NOMO-1 treated with DMSO at 0.1 percent for 48 hours (cell line): ENCODE measurements around the gene TMEM164.

Source experiments
- DNase-seq: peaks from one replicate; lab custom pipeline; 2025; ENCODE audit not compliant: unreplicated experiment; lab: John Stamatoyannopoulos, UW

TMEM164 gene

DNA sequence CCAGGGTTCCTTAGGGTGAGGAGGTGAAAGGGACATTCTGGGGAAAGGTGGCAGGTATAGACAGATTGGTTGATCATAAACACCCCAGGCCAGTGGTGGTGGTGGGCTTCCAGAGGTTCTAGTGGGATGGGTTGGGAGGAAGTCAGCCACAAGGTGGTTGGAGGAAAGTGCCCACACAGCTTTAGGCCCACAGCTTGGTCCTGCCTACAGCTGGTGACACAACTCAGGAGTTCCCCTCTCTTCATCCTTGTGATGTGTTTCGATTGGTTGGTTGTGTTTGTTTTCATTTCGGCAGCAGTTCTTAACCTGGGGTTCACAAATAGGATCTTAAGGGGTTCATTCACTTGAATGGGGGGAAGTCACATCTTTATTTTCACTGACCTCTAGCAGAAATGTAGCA, 157.0 kb downstream of the TMEM164 start:
- no peak for DNase-seq

DNA sequence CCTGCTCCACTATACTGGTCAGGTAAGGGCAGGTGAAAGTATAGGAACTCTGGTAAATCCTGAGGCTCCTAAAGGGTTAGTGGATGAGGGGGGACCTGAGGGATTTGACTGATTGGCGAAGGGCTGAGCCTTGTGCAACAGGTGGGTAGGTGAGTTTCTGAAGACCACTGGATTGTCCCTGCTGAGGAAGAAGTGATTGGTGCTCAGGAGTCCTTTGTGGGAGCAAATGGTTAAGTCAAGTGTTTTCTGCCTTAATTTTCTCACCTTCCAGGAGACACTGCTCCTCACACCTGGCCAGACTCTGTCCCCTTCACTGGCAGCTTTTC, 158.4 kb downstream of the TMEM164 start:
- no peak for DNase-seq

DNA sequence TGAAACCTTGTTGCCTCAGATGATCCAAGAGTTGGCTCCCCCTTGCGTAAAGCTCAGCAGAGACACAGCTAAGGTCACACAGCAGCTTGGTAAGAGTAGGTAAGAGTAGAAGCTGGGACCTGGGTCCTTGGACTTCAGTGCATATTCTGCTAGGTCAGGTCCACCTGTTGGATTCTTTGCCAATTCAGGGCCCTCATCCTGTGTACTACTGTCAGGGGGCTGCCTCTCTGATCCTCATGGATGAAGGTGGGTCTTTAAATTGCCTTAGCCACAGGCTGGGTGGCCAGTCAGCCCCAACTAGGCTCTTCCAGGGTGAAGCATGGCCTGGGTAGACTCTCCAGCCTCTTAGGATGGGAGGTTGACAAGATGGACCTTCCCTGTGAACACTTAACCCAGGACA, 159.2 kb downstream of the TMEM164 start:
- DNase-seq = no peak

DNA sequence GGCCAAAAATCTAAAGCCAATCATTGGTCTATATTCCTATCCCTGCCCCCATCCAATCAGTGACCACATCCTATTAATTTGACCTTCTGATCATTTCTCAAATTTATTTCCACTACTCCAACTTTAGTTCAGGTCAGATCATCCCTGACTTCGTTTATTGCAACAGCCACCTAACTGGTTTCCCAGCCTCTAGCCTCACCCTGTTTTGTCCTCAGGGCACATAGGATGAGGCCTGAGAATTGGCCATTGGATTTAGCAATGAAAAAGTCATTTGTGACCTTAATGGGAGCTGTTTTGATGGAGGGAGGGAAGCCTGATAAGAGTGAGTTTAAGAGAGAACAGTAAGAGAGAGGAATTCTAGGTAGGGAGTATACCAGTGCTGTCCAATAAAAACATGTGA, 160.0 kb downstream of the TMEM164 start:
- no peak for DNase-seq

DNA sequence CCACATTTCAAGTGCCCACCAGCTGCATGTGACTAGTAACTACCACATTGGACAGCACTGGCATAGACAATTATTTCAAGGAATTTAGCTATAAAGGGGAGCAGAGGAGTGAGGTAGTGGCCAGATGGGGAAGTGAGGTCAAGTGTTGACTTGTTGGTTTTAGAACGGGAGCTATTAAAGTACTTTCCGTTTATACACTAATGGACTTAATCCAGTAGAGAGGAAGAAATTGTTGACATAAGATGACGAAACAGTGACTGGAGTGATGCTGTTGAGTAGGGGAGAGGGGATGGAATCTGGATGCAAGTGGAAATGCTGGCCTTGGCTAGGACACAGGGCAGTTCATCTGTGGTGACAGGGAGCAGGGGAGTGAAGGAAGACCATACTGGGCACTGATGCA, 160.6 kb downstream of the TMEM164 start:
- DNase-seq = no peak

DNA sequence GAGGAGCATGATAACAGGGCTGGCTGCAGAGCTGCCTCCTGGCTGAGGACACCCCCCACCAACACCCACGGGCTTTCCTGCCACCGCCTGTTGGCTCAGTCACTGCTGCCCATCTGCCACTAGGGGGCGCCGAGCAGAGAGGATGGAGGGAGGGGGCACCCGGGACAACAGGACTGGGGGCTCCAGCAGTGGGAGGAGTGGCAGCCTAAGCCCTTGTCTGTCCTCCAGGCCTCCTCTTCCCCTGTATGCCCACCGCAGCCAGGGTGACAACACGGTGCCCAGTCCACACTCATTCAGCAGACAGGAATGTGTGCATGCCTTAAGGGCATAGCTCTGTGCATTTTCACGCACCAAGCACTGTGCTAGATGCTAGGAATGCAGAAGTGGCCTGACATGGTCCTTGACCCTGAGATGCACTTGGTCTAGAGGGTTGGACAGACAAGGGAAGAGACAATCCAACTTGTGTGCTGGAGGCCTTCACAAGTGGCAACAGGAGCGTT, 165.1 kb downstream of the TMEM164 start:
- DNase-seq = no peak

DNA sequence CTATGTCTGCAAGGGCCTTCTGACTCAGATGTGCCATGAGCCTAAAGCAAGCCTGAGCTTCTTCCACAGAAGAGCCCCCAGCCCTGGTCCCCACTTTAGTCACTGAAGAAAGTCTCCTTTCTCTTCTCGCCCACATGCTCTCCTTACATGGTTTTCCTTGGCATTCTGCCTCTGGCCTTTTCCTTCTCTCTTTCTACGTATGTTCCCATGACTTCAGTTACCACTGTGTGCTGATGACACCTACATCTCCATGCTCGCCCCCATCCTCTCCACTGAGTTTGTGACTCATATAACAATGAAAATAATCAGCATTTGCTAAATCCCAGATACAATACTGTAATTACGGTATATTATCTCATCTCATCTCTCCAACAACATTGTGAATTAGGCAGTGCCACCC, 165.7 kb downstream of the TMEM164 start:
- no peak for DNase-seq

DNA sequence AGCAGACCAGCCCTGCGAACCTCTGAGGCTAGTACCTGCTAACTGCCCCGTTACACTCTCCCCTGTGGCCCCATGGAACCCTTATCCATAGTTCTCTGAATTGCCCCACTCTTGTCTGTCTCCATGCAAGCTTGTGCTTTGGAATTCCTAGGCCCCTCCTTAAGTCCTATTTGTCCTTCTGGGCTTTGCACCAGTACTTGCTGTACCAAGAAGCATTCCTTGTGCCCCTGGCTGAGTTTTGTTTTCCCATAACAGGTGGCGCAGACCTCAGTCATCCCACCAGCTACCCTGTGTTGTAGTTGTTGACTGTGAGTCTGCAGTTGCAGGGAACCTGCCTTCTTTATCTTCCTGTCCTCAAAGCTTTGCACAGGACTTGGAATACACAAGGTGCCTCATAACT, 167.1 kb downstream of the TMEM164 start:
- no peak for DNase-seq

DNA sequence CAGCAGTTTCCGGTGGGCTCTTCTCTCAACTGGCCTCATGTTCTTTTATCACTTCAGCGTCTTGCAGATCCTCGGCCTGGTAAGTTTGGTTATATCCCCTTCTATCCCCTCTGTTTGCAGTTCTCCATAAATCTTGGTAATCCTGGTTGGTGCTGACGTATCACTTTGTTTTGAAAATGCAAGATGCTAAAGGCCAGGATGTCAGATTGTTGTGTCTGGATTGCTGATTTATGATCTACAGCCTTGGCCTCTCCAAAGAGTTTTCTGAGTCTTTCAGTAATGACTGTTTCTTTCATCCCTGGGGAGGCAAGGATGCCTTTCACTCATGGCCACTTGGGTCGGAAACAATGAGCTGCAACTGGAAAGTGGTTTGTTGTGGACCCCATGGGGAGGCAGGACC, 168.5 kb downstream of the TMEM164 start:
- DNase-seq = no peak

DNA sequence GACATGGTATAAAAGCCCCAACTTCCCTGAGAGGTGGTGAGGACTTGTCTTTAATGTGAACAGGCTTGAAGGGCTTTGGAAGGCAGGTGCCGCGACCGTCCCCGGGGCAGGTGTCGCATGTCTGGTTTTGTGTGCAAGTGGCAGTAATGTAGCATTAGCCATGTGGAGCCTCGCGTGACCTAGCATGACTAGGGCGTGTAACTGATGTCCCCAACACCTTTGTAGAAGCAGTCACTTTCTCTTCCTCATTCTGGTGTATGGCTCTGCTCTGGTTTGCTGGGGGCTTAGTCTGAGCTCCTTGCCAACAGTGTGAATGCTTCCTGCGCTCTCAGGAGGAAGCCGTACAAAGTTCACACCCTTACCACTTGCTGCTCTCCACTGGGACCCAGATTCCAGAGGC, 169.3 kb downstream of the TMEM164 start:
- peak; percentile 86 for DNase-seq

DNA sequence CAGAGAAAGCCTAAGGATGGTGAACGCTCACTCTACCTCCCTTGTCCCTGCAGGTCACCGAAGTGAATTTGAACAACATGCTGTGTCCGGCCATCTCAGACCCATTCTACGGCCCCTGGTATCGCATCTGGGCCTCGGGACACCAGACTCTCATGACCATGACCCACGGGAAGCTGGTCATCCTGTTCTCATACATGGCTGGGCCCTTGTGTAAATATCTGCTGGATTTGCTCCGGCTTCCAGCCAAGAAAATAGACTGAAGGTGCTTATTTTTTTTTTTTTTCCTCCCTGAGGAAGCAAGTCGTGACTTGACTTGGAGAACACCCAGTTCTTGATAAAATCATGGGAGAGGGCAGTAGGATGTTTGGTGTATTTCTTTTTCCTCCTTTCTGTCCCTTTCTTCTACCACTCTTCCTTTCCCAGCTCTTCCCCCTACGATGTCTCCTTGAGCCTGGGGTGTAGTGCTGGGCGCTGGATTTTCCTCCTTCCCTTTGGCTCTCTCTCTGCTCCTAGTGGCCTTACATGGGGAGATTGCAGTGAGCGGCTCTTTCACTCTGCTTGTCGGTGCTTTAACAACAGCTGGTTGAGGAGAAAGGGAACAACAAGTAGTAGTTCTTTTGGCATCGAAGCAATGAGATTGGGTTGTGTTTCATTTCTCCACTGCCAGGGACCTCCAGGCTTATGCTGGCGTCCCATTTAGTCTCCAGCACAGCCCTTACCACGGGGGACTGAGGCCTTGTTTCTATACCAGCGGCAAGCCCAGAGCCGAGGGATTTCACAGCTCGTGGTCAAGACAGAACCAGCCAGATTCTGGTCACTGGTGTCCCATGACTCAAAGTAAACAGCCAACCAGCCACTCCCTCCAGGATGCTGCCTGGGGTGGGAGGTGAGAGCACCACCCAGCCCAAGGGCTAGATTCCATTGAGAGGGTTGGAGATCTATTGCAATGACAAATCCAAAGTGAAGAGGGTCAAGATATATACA, 170.6 kb downstream of the TMEM164 start:
- DNase-seq = no peak

DNA sequence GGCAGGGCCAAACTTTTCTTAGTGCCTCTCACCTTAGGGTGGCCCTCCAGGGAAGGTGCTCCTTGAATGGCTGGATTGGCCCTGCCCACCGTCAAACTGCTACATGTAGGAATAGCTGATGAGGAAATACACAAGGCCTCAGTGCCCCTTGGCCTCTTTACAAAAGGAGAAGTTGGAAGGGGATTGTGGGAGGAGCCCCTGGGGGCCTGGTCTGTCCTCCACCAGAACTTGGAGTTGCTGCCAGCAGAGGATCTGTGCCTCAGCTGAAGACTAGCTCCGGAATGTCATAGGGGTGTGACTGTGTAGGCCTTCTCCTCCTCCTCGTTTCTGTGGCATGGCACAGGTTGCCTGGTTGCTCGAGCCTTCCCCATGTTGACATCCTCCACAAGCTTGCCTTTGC, 172.2 kb downstream of the TMEM164 start:
- DNase-seq = peak; percentile 66

DNA sequence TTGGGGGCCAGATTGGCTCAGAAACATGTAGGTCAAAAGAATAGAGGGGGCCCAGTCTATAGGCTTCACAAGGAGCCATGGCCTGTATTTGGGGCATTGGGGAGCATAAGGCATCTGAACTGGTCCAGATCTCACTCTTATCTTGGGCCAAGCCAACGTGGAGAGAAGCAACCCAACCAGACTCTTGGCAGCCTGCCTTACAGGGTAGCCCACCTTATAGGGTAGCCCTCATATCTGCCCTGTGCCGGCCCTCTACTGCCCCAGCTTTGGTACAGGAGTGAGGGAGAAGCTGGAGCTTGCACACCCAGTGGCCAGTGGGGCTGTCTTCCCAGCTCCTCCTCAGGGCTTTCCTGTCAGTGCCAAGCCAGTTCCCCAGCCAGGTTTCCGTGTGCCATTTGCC, 172.8 kb downstream of the TMEM164 start:
- no peak for DNase-seq

DNA sequence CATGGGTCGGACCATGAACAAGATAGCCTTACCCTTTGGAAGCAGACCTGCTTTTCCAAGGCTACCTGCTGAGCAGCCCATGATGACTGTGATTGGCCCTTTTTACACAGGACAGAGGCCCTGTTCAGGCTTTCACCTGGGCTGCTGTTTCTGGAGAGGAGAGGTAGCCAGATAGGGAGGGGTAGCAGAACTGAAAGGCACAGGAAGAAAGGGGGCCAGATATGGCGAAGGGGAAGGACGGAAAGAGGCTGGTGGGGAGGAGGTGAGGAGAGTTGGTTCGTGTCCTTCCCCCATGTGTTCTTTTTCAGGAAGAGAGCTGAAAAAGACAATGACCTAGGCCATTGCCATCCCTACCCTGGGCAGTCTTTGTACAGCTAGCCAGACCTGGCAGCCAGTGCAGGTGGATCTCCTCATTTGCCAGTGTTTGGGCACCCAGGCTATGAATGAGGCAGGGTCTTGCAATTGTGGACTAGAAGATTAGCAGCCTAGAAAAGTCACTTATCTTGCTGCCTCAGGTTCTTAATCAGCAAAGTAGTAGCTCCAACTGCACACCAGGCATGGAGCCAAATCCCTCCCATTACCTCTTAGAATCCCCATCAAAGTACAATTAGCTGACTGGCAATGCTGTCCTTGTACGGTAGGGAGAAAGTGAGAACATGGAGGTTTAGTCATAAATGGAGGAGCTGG, 175.4 kb downstream of the TMEM164 start:
- DNase-seq = no peak

DNA sequence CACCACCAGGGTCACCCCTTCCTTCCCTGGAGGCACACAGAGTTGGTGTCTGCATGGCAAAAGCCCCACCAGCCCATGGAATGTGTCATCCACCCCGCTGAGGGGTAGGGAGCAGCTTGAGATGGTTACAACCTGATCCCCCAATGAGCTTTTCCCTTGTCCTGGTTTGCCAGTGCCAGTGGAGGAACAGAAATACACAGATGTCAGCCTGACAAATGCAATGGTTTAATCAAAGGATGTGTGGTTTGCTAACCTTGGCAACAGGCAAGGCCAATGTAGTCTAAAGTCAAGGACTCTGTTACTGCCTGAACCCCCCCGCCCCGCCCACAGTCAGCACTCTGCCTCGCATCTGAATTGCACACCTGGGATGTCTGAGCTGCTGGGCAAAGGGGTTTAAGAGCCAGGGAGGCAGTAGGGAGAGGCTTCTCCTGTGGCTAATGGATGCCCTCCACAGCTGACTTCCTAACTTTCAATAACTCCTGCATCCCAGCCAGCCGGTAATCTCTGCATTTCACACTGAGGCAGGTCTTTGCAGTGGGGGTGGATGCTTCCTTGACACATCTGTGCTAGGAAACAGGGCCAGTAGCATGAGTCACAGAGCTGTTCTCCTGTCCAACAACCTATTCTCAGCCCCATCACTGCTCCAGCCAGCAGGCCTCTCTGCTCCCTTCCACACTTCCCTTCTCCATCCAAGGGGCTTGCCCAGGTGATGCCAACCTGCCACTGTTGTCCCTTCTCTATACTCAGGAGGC, 177.4 kb downstream of the TMEM164 start:
- DNase-seq = no peak

DNA sequence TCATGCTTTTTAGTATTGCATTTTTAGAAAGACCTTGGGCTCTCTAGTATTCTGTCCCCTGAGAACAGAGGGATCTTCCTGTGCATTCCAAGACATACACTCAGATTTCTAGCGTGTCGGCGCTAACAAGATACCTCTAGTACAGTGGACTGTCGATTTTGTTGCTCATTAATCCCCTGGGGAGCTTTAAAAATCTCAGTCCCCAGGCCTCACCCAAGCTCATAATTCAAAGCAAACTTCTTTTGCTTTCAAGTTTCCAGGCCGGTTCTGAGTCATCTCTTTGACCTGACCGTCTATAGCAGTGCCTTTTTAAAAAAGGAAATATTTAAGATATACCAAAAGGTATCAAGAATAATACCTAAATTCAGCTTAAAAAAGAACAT, 178.0 kb downstream of the TMEM164 start:
- DNase-seq = no peak

DNA sequence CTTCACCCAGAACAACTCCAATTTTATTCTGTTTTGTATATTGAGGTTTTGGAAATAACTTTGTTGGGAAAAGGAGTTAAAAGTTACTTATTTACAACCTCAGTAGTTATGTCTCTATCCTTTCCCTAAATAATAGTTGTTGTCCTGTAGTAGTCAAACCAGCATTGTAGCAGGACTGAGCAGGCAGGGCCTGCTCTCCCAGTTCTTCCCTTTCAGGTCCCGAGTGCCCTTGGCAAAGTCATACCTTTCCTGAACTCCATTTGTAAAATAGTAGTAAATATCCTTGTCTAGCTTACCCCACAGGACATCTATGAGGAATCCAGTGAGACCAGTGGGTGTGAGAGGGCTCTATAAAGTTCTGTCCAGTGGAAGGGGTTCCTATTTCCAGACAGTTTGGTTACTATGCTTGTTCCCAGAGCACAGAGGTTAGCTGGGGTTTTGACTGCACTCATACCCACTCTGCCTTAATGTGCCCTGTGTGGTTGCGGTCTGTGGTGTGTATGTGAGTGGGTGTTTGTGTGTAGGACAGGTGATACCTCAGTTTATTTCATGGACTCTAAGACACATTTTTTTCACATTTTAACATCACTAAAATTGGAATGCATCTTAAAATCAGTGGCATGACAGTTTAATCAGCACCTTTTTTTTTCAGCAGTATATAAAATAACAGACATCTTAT, 178.7 kb downstream of the TMEM164 start:
- no peak for DNase-seq

DNA sequence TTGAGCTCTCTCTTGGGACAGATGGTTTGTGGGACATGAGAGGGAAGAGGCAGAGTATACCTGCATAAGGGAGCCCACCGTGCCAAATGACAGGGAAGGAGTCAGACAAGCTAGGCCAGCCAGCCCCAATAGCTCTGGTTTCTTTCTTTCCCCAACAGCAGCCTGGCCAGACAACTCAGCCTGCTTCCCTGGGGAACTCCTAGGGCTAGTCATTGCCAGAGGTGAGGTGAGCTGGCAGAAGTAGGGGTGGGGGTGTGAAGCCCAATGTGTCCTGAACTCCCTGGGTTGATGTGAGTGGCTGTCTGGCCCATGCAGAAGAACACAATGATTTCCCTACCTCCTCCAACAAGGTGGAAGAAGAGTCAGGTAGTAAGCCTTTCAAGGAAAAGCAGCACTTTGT, 179.4 kb downstream of the TMEM164 start:
- DNase-seq = no peak

DNA sequence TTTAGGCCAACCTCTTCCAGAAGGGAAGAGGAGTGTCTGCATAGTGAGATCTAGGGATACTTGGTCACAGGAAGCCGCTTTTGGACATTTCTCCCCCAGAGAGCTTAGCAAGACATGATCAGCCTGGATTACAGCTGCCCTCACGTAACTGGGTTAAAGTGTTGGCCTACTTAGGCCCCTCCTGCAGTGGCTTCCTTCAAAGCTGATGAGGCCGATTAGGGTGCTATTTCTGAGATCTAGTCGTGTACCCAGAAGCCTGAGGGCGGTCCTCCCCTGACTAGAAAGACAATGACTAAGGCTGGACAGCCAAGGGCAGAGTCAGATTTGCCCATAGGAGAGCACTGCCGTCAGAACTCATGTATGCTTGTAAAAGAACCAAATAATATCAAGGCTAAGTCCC, 180.0 kb downstream of the TMEM164 start:
- DNase-seq = no peak

DNA sequence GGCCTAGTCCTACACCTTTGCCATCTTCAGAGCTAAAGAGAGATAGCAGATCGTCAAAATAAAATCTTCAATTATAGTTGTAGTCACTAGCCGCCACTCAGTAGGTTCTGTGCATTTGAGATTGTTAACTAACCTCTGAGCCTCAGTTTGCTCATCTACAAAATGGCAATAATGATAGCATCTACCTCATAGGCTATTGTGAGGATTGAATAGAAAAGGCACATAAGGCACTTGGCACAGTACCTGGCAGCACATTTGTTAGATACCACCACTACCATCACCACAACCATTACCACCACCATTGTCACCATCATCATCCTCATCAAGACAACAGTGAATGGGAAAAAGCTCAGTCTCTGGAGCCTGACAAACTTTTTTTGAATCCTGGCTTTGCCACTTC, 180.4 kb downstream of the TMEM164 start:
- no peak for DNase-seq
